Measurements from ENCODE around the gene OPCML.

The OPCML gene

DNA sequence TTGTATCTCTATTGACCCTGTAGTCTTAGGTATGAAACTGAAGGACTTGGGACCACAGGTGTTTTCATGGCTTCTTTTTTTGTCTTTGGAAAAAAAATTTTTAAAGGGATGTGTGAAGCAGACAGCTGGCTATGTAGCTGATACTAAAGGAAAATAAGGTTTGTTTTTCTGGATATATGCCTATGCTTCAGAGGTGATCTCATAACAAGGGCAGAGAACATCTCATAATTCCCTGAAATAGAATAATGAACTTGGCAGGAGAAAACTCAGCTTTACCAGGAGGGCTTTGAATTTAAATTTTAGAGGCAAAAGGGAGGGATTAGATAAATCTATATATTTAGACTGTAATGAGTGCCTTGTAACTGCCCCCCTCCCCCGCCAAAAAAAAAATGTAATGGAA lies 714.9 kb downstream of the OPCML start:
- Histone ChIP-seq H4K20me1 (ENCODE audit: insufficient read depth, low read length) (no peaks in the 10 kb centered on the region), H2AFZ (ENCODE audit: low read length) (no peak overlapping the region), H3K4me3 (ENCODE audit: low read length) (no peak overlapping the region), H3K9me2 (replicated peaks; ENCODE audit: insufficient read depth, low read length) (no peaks in the 10 kb centered on the region), H3K27ac (ENCODE audit: low read length) (no peak overlapping the region), H3K4me2 (ENCODE audit: low read depth, low read length) (no peak overlapping the region), H3K9ac (ENCODE audit: low read length) (no peak overlapping the region), H3K36me3 (replicated peaks; ENCODE audit: insufficient read depth, low read length) (no peaks in the 10 kb centered on the region), H3K79me2 (ENCODE audit: low read length) (no peaks in the 10 kb centered on the region), H3K4me1 (ENCODE audit: low read length) (no peaks in the 10 kb centered on the region), H3K9me3 (replicated peaks; ENCODE audit: insufficient read depth, low read length) (no peaks in the 10 kb centered on the region), H3F3A (ENCODE audit: insufficient read depth, low read length) (no peaks in the 10 kb centered on the region), H3K27me3 (replicated peaks; ENCODE audit: insufficient read depth, low read length) (no peaks in the 10 kb centered on the region)
- no peak for DNase-seq
- TF ChIP-seq EZH2 (optimal IDR thresholded peaks at IDR 0.05; ENCODE audit: low read depth, low read length) = no peak
- TF ChIP-seq EZH2phosphoT487 (IDR thresholded peaks at IDR 0.05; ENCODE audit: low read length) = no peak
- TF ChIP-seq, protein P1, sequence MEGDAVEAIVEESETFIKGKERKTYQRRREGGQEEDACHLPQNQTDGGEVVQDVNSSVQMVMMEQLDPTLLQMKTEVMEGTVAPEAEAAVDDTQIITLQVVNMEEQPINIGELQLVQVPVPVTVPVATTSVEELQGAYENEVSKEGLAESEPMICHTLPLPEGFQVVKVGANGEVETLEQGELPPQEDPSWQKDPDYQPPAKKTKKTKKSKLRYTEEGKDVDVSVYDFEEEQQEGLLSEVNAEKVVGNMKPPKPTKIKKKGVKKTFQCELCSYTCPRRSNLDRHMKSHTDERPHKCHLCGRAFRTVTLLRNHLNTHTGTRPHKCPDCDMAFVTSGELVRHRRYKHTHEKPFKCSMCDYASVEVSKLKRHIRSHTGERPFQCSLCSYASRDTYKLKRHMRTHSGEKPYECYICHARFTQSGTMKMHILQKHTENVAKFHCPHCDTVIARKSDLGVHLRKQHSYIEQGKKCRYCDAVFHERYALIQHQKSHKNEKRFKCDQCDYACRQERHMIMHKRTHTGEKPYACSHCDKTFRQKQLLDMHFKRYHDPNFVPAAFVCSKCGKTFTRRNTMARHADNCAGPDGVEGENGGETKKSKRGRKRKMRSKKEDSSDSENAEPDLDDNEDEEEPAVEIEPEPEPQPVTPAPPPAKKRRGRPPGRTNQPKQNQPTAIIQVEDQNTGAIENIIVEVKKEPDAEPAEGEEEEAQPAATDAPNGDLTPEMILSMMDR (IDR thresholded peaks at IDR 0.05; ENCODE audit: low read length) = no peak

- Histone ChIP-seq H3K4me1 (ENCODE audit: low read length) (no peaks in the 10 kb centered on the region), H3K79me2 (ENCODE audit: low read length) (no peaks in the 10 kb centered on the region)
- TF ChIP-seq, protein P1 (IDR thresholded peaks at IDR 0.05; ENCODE audit: low read length) = no peak
- no peak for TF ChIP-seq EZH2 (optimal IDR thresholded peaks at IDR 0.05; ENCODE audit: low read depth, low read length)
- TF ChIP-seq EZH2phosphoT487 (IDR thresholded peaks at IDR 0.05; ENCODE audit: low read length) = no peak
These were observed 717.9 kb downstream of the OPCML start for GRCh38 chr11:132814410-132814809.

GRCh38 chr11:132811649-132812048 lies 720.7 kb downstream of the OPCML start:
- H3K4me3 ChIP-seq (ENCODE audit: low read length) = no peak overlapping the region
- H3K36me3 ChIP-seq (replicated peaks; ENCODE audit: insufficient read depth, low read length) = no peaks in the 10 kb centered on the region
- H3K4me1 ChIP-seq (ENCODE audit: low read length) = no peaks in the 10 kb centered on the region
- no peaks in the 10 kb centered on the region for H3K9me2 ChIP-seq (replicated peaks; ENCODE audit: insufficient read depth, low read length)
- no peak overlapping the region for H3K4me2 ChIP-seq (ENCODE audit: low read depth, low read length)
- H3K27ac ChIP-seq (ENCODE audit: low read length) = no peak overlapping the region
- no peaks in the 10 kb centered on the region for H4K20me1 ChIP-seq (ENCODE audit: insufficient read depth, low read length)
- no peaks in the 10 kb centered on the region for H3K9me3 ChIP-seq (replicated peaks; ENCODE audit: insufficient read depth, low read length)
- no peak for DNase-seq
- H2AFZ ChIP-seq (ENCODE audit: low read length) = no peak overlapping the region
- H3F3A ChIP-seq (ENCODE audit: insufficient read depth, low read length) = no peaks in the 10 kb centered on the region
- H3K9ac ChIP-seq (ENCODE audit: low read length) = no peak overlapping the region
- no peaks in the 10 kb centered on the region for H3K27me3 ChIP-seq (replicated peaks; ENCODE audit: insufficient read depth, low read length)
- no peaks in the 10 kb centered on the region for H3K79me2 ChIP-seq (ENCODE audit: low read length)
- TF ChIP-seq, protein P1 (IDR thresholded peaks at IDR 0.05; ENCODE audit: low read length) = no peak
- TF ChIP-seq EZH2 (optimal IDR thresholded peaks at IDR 0.05; ENCODE audit: low read depth, low read length) (no peak), EZH2phosphoT487 (IDR thresholded peaks at IDR 0.05; ENCODE audit: low read length) (no peak)

More at GRCh38 chr11:132814410-132814809, 717.9 kb downstream of the OPCML start:
- Histone ChIP-seq H3K27me3 (replicated peaks; ENCODE audit: insufficient read depth, low read length) (no peaks in the 10 kb centered on the region), H3K9me3 (replicated peaks; ENCODE audit: insufficient read depth, low read length) (no peaks in the 10 kb centered on the region), H3K4me2 (ENCODE audit: low read depth, low read length) (no peak overlapping the region), H3K36me3 (replicated peaks; ENCODE audit: insufficient read depth, low read length) (no peaks in the 10 kb centered on the region), H3K9ac (ENCODE audit: low read length) (no peak overlapping the region), H3K27ac (ENCODE audit: low read length) (no peak overlapping the region), H3K9me2 (replicated peaks; ENCODE audit: insufficient read depth, low read length) (no peaks in the 10 kb centered on the region), H3F3A (ENCODE audit: insufficient read depth, low read length) (no peaks in the 10 kb centered on the region), H4K20me1 (ENCODE audit: insufficient read depth, low read length) (no peaks in the 10 kb centered on the region), H2AFZ (ENCODE audit: low read length) (no peak overlapping the region), H3K4me3 (ENCODE audit: low read length) (no peak overlapping the region)
- no peak for DNase-seq
